Thyroid gland (tissue), 4 donors: ENCODE data around the gene SLC25A29. TPM values are rescaled to one million over a fixed set of nuclear protein-coding genes. Genes with fewer than 3 reads are reported as not detected.

Source experiments
- DNase-seq, 2 donors: peaks; one replicate each; pipeline ENCODE4 v3.0.0-alpha.2; 2019
- H3K27ac ChIP-seq, 3 donors: fragments of 200-600 bp; sonication (generic); 1 replicate in 2 of 3; 2 replicates in 1 of 3; pipeline ENCODE4 v1.5.1; 2016 to 2019; ENCODE audit warnings: mild to moderate bottlenecking in 1 of 3, moderate library complexity in 1 of 3
- H3K27me3 ChIP-seq: fragments of 200-600 bp; sonication (generic); one replicate; pipeline ENCODE4 v1.5.1; 2019
- H3K36me3 ChIP-seq, 2 donors: fragments of 200-600 bp; sonication (generic); one replicate each; pipeline ENCODE4 v1.5.1; 2016 to 2019
- H3K4me1 ChIP-seq, 2 donors: fragments of 200-600 bp; sonication (generic); one replicate each; pipeline ENCODE4 v1.5.1; 2017 to 2019
- H3K4me3 ChIP-seq, 3 donors: fragments of 200-600 bp; sonication (generic); replicated peaks in 1 of 3; 1 replicate in 2 of 3; 2 replicates in 1 of 3; pipeline ENCODE4 v1.5.1; 2016; ENCODE audit warnings: mild to moderate bottlenecking in 1 of 3
- H3K9me3 ChIP-seq: fragments of 200-600 bp; sonication (generic); one replicate; pipeline ENCODE4 v1.5.1; 2017
- POLR2A ChIP-seq, 2 donors: fragments of 450-650 bp; IDR thresholded peaks; one replicate each; pipeline ENCODE4 v1.6.1; 2017; ENCODE audit warnings: antibody characterized with exemption in 2 of 2, mild to moderate bottlenecking in 2 of 2, moderate library complexity in 1 of 2
- WGBS, 2 donors: methylation state at CpG; one replicate each; pipeline ENCODE4 v1.1.5; 2017; 5-methylcytosine and 5-hydroxymethylcytosine counted together
- intact Hi-C: fragments of 100-400 bp; cut with DNase I; formaldehyde crosslinking; loops from one replicate; pipeline ENCODE4 v1.15.1; 2023
- total RNA-seq, 4 donors: library from RNA; depleted of rRNA; stranded (reverse); fragments of >200 nt; gene quantifications; one replicate each; pipeline ENCODE4 v1.2.3, GENCODE V29; 2016
- TF ChIP-seq, protein P1 (sequence below), 6 experiments: fragments of 200-600 bp in 3 of 6; fragments of 450-650 bp in 3 of 6; sonication (generic) in 3 of 6; IDR thresholded peaks; one replicate each; pipeline ENCODE4 v1.5.1; 2016 to 2019; ENCODE audit warnings: antibody characterized with exemption in 6 of 6, mild to moderate bottlenecking in 2 of 6, inconsistent platforms in 1 of 6, moderate library complexity in 1 of 6

The SLC25A29 gene
- total RNA-seq, 4 donors from 2014 or later: 354 to 606 (median 433) TPM

DNA sequence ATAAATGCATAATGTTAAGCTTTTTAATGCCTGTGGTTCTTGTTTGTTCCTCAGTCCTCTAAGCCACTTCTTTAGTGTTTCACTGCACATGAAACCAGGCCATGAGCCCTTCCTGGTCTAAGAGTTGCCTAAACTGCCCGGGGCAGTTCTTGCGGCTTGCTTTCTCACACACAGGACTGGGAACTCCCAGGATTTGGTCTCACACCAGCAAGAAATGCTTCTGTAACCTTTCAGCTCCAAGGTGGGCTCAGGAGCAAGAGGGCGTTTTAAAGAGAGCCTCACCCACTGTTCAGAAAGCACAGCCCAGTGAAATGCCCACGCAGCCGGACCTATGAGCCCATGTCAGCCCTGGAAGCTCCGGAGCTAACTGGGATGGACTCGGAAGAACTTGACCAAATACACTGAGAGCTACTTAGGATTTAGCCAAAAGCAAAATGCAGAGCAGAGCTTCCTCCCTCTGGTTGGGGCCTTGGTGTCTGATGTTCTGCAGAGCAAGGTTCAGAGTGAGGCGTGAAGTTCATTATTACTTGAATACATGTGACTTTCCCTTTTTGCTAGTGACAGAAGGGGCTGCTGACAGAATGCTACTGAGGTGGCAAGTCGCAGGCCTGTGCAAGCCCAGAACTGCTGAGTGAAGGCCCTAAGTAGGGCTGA, 23.4 kb downstream of the SLC25A29 start:
- WGBS, 2 donors: 58 to 69% methylated on average over 9 of the region's 9 CpGs
- no peaks in the 10 kb centered on the region for H3K27me3 ChIP-seq
- peak overlapping the region; percentile 82 to 93 (median 93) for H3K27ac ChIP-seq
- intact Hi-C loops: no loop called here
- peaks cover 84 to 93% of the 10 kb centered on the region in 2 donors for H3K4me1 ChIP-seq
- no peak for TF ChIP-seq POLR2A (IDR thresholded peaks at IDR 0.05)
- TF ChIP-seq, protein P1, sequence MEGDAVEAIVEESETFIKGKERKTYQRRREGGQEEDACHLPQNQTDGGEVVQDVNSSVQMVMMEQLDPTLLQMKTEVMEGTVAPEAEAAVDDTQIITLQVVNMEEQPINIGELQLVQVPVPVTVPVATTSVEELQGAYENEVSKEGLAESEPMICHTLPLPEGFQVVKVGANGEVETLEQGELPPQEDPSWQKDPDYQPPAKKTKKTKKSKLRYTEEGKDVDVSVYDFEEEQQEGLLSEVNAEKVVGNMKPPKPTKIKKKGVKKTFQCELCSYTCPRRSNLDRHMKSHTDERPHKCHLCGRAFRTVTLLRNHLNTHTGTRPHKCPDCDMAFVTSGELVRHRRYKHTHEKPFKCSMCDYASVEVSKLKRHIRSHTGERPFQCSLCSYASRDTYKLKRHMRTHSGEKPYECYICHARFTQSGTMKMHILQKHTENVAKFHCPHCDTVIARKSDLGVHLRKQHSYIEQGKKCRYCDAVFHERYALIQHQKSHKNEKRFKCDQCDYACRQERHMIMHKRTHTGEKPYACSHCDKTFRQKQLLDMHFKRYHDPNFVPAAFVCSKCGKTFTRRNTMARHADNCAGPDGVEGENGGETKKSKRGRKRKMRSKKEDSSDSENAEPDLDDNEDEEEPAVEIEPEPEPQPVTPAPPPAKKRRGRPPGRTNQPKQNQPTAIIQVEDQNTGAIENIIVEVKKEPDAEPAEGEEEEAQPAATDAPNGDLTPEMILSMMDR (IDR thresholded peaks at IDR 0.05): no peak
- no peaks in the 10 kb centered on the region for H3K9me3 ChIP-seq
- H3K36me3 ChIP-seq: no peaks in the 10 kb centered on the region
- no peak overlapping the region for H3K4me3 ChIP-seq
- peak; percentile 48 to 53 for DNase-seq

DNA sequence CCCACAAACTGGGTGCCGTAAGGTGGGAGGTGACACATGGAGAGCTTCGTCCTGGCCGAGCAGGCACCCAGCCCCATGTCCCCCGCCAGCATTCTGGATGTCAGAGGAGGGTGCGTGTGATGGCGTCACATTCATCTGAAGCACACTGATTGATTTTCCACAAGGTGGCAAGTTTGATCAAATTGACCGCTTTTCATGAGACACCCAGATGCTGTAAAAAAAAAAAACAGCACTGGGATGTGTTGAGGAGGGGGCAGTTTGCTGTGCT, 24.2 kb downstream of the SLC25A29 start:
- no peak for TF ChIP-seq POLR2A (IDR thresholded peaks at IDR 0.05)
- TF ChIP-seq, protein P1 (IDR thresholded peaks at IDR 0.05): no peak
- 49 to 62% methylated on average over 7 of the region's 7 CpGs for WGBS, 2 donors
- H3K36me3 ChIP-seq: no peaks in the 10 kb centered on the region
- DNase-seq: no peak
- no peak overlapping the region for H3K4me3 ChIP-seq
- no peaks in the 10 kb centered on the region for H3K9me3 ChIP-seq
- peaks cover 84 to 93% of the 10 kb centered on the region in 2 donors for H3K4me1 ChIP-seq
- H3K27me3 ChIP-seq: no peaks in the 10 kb centered on the region
- H3K27ac ChIP-seq: peak overlapping the region; percentile 82 to 93 (median 93)
- intact Hi-C loops: no loop called here

DNA sequence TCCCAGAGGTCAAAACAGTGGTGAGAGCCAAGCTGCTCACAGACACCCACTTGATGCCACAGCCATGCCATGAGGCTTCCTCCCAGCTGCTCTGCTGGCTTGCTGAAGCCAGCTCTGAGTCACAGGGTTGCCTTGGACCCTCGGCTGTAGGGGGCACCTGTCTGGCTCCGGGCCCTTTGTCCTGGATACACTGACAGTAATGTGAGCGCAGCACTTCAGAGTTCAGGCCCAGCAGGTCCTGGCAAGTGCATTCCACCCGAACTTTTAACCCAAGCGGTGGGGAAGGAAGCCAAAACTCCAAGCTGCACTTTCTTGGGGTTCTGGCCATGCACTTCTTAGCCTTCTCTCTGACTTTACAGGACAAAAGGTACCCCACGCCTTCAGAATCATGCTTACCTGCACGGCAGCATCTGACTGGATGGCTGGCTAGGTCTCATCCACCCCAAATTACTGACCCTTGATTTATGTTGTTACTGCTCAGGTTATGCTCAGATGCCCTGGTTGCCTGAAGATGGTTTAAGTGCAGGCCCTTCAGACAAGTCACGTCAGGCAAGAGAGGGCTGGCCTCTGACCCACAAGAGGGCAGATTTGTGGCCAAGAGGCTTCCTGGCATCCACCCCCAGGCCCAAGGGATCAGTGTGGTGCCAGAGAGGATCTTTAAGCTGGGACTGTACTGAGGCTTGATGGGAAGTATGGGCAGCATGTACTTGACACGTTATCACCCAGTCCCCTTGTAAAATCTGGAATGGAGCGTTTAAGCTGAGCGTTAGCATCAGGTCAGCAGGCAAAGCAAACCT, 24.8 kb downstream of the SLC25A29 start:
- Histone ChIP-seq H3K4me3 (no peak overlapping the region), H3K27ac (peak overlapping the region; percentile 82 to 93 (median 93)), H3K36me3 (no peaks in the 10 kb centered on the region), H3K4me1 (peaks cover 81 to 93% of the 10 kb centered on the region in 2 donors), H3K9me3 (no peaks in the 10 kb centered on the region), H3K27me3 (no peaks in the 10 kb centered on the region)
- intact Hi-C loops: no loop called here
- DNase-seq: peak; percentile 93 to 96
- TF ChIP-seq POLR2A (IDR thresholded peaks at IDR 0.05): no peak
- TF ChIP-seq, protein P1 (IDR thresholded peaks at IDR 0.05): peak in 2 of 6 experiments; percentile 7 to 18
- 26 to 48% methylated on average over 10 of the region's 11 CpGs for WGBS, 2 donors

DNA sequence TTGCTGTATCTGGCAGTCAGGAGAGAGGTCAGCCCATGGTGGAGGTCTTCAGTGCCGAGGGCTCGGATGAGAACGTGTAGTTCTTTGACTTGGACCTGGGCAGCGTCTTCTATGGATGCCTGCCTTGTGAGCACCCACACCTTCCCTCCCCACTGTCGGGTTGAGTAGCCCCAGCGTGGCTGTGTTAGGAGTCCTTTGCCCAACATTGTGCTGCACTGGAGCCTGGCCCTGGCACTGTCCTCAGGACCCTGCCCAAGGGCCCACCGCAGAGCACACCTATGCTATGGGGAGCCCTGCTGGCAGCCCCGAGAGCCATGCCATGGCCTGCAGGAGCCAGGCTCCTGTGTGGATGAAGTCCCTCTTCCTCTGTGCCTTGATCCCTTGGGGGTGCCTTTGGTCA, 26.7 kb downstream of the SLC25A29 start:
- H3K9me3 ChIP-seq: no peaks in the 10 kb centered on the region
- intact Hi-C loops: no loop called here
- 80 to 88% methylated on average over 7 to 8 of the region's 8 CpGs for WGBS, 2 donors
- peaks cover 65 to 92% of the 10 kb centered on the region in 2 donors for H3K4me1 ChIP-seq
- H3K36me3 ChIP-seq: no peaks in the 10 kb centered on the region
- no peaks in the 10 kb centered on the region for H3K27me3 ChIP-seq
- peak in 1 of 2 donors; percentile 4 for DNase-seq
- H3K27ac ChIP-seq: peak overlapping the region; percentile 6 to 93 (median 82)
- H3K4me3 ChIP-seq: no peak overlapping the region
- TF ChIP-seq, protein P1 (IDR thresholded peaks at IDR 0.05): no peak
- TF ChIP-seq POLR2A (IDR thresholded peaks at IDR 0.05): no peak

DNA sequence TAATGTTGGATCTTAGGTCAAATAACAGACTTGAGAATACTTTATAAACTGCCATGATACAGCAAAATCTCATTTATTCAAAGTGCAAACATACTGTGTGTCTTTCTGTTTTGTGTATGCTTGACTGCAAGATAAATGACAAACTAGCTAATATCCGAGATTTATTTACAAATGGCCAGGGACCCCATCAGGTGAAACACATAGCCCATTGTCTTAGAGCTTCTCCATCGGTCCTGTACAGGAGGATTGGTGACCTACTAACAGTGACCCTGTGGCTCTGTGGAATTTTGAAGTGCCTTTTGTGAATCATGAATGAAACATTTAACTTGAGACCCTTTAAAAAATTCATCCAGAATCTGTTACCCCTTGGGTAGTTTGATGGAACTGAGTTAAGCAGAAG, 27.1 kb downstream of the SLC25A29 start:
- Histone ChIP-seq H3K4me1 (peaks cover 64 to 89% of the 10 kb centered on the region in 2 donors), H3K27ac (peak overlapping the region; percentile 6 to 93 (median 82))
- 34 to 58% methylated on average over 2 of the region's 2 CpGs for WGBS, 2 donors

More for the DNA sequence above, 27.1 kb downstream of the SLC25A29 start:
- Histone ChIP-seq H3K27me3 (no peaks in the 10 kb centered on the region), H3K4me3 (no peak overlapping the region), H3K9me3 (no peaks in the 10 kb centered on the region), H3K36me3 (no peaks in the 10 kb centered on the region)
- DNase-seq: no peak
- intact Hi-C loops: no loop called here
- TF ChIP-seq POLR2A (IDR thresholded peaks at IDR 0.05): no peak
- TF ChIP-seq, protein P1 (IDR thresholded peaks at IDR 0.05): peak in 1 of 6 experiments; percentile 4
